GM12878 (cell line): ENCODE measurements around the gene NAV3. TPM values are rescaled to one million over a fixed set of nuclear protein-coding genes. Genes with fewer than 3 reads are reported as not detected.

Experiments used
- ATAC-seq: fragments of 200-7000 bp; cut with Tn5 transposase; 3 replicates; pipeline ENCODE4 v1.9.1; 2020; ENCODE audit warnings: mild to moderate bottlenecking, moderate library complexity
- BruUV-seq: library from RNA; stranded (reverse); fragments of 400-500 nt; replicated peaks from 2 replicates; lab custom pipeline; 2021; lab: Mats Ljungman, UMichigan
- CTCF ChIA-PET: fragments of 300-600 bp; sonication (Branson Sonifier 250); formaldehyde crosslinking; extraction: SDS; loops from one replicate; lab custom pipeline; 2021; ENCODE audit warnings: inconsistent platforms; lab: Yijun Ruan, JAX
- POLR2A ChIA-PET: fragments of 350-600 bp; formaldehyde crosslinking; extraction: SDS; loops from one replicate; lab custom pipeline; 2021; ENCODE audit warnings: inconsistent platforms; lab: Charles Lee
- RAD21 ChIA-PET: fragments of 300-600 bp; sonication (Branson Sonifier 250); formaldehyde crosslinking; loops from one replicate; lab custom pipeline; 2023; ENCODE audit warnings: antibody characterized with exemption; ENCODE audit not compliant: unreplicated experiment; lab: Charles Lee
- SMC1A ChIA-PET: fragments of 300-600 bp; sonication (Branson Sonifier 250); formaldehyde crosslinking; loops from one replicate; lab custom pipeline; 2023; ENCODE audit not compliant: unreplicated experiment, uncharacterized antibody; lab: Charles Lee
- DNase-seq: peaks from one replicate; pipeline ENCODE4 v3.0.0-alpha.2; 2011; ENCODE audit warnings: low read depth, low spot score
- FAIRE-seq: peaks from 3 replicates; lab custom pipeline; 2011; peaks lifted over from hg19 to GRCh38; lab: Jason Lieb, UNC
- H2AFZ ChIP-seq: 2 replicates; pipeline ENCODE4 v1.6.0; 2011; ENCODE audit warnings: low read depth, low read length, control low read depth; ENCODE audit not compliant: control insufficient read depth
- H3K27ac ChIP-seq: 2 replicates; pipeline ENCODE4 v1.5.1; 2011; ENCODE audit warnings: control low read depth; ENCODE audit not compliant: control insufficient read depth, insufficient read depth
- H3K27me3 ChIP-seq, 2 experiments: replicated peaks in 1 of 2; 2 replicates each; pipeline versions ENCODE4 v1.6.0 to v1.6.1; 2011; ENCODE audit warnings: low read length in 1 of 2; ENCODE audit not compliant: control insufficient read depth in 2 of 2, insufficient read depth in 2 of 2
- H3K36me3 ChIP-seq, 2 experiments: 2 replicates each; pipeline ENCODE4 v1.5.1; 2011; ENCODE audit warnings: low read length in 1 of 2; ENCODE audit not compliant: control insufficient read depth in 2 of 2, insufficient read depth in 2 of 2
- H3K4me1 ChIP-seq: 2 replicates; pipeline ENCODE4 v1.6.1; 2011; ENCODE audit warnings: mild to moderate bottlenecking, low read length, moderate library complexity, mixed read lengths; ENCODE audit not compliant: control insufficient read depth, insufficient read depth
- H3K4me2 ChIP-seq: 2 replicates; pipeline ENCODE4 v1.6.0; 2011; ENCODE audit warnings: control low read depth; ENCODE audit not compliant: control insufficient read depth, insufficient read depth
- H3K4me3 ChIP-seq: fragments of 200-600 bp; sonication (generic); 2 replicates; pipeline ENCODE4 v1.5.1; 2016
- H3K79me2 ChIP-seq: 2 replicates; pipeline ENCODE4 v1.6.0; 2011; ENCODE audit warnings: low read length; ENCODE audit not compliant: control insufficient read depth, insufficient read depth
- H3K9ac ChIP-seq: 2 replicates; pipeline ENCODE4 v1.8.0; 2011; ENCODE audit warnings: low read length, control low read depth, mixed read lengths; ENCODE audit not compliant: control insufficient read depth, insufficient read depth
- H3K9me3 ChIP-seq: replicated peaks from 3 replicates; pipeline ENCODE4 v1.5.1; 2011; ENCODE audit warnings: mild to moderate bottlenecking, low read length; ENCODE audit not compliant: control insufficient read depth, insufficient read depth
- H4K20me1 ChIP-seq: 2 replicates; pipeline ENCODE4 v1.6.0; 2011; ENCODE audit not compliant: control insufficient read depth, insufficient read depth
- ATF7 ChIP-seq: fragments of 450-650 bp; IDR thresholded peaks from 2 replicates; pipeline ENCODE4 v1.6.1; 2016; ENCODE audit warnings: low read depth, mild to moderate bottlenecking
- IKZF2 ChIP-seq, 2 experiments: fragments of 450-650 bp; IDR thresholded peaks; 2 replicates each; pipeline ENCODE4 v1.6.1; 2017; ENCODE audit warnings: mild to moderate bottlenecking in 2 of 2, moderate library complexity in 2 of 2
- MEF2A ChIP-seq: IDR thresholded peaks from 2 replicates; pipeline ENCODE4 v1.6.1; 2011; ENCODE audit warnings: low read depth, mild to moderate bottlenecking, low read length, moderate library complexity; ENCODE audit not compliant: insufficient read depth
- NFXL1 ChIP-seq: fragments of 450-650 bp; IDR thresholded peaks from 2 replicates; pipeline ENCODE4 v1.6.1; 2017; ENCODE audit warnings: antibody characterized with exemption, mild to moderate bottlenecking, borderline replicate concordance
- RFX5 ChIP-seq: IDR thresholded peaks from 2 replicates; pipeline ENCODE4 v1.6.1; 2011; ENCODE audit warnings: low read depth, low read length, improper control_type of control experiment
- RUNX3 ChIP-seq: IDR thresholded peaks from 2 replicates; pipeline ENCODE4 v1.6.1; 2012; ENCODE audit warnings: low read length, inconsistent platforms
- SIX5 ChIP-seq: IDR thresholded peaks from 2 replicates; pipeline ENCODE4 v1.6.1; 2011; ENCODE audit warnings: mild to moderate bottlenecking, low read depth, low read length, moderate library complexity; ENCODE audit not compliant: severe bottlenecking
- ZBED1 ChIP-seq: IDR thresholded peaks from 2 replicates; pipeline ENCODE4 v1.6.1; 2016; ENCODE audit warnings: borderline replicate concordance
- ZNF384 ChIP-seq: IDR thresholded peaks from 2 replicates; pipeline ENCODE4 v1.6.1; 2012; ENCODE audit warnings: low read depth, mild to moderate bottlenecking, low read length, improper control_type of control experiment, borderline replicate concordance
- WGBS: methylation state at CpG from one replicate; pipeline ENCODE4 v1.1.6; 2016; ENCODE audit warnings: low lambda C conversion rate; ENCODE audit not compliant: insufficient replicate concordance, insufficient coverage; ENCODE audit errors: missing lambda C conversion rate; 5-methylcytosine and 5-hydroxymethylcytosine counted together
- in situ Hi-C: fragments of 300-500 bp; cut with MboI; formaldehyde crosslinking; loops from 9 replicates; pipeline ENCODE4 v1.14.3; 2018; ENCODE audit warnings: mixed read lengths
- intact Hi-C: fragments of 100-400 bp; cut with micrococcal nuclease; formaldehyde crosslinking; loops from one replicate; pipeline ENCODE4 v1.14.2; 2022; ENCODE audit not compliant: unreplicated experiment
- polyA plus RNA-seq, 11 experiments: library from polyadenylated mRNA; depleted of rRNA in 4 of 11; unstranded in 6 of 11; stranded (reverse) in 5 of 11; fragments of >200 nt; fragmentation: Nextera tagmentation in 4 of 11; fragmentation: Illumina TruSeq in 1 of 11; extraction: Ambion mirVana in 4 of 11; extraction: Trizol in 1 of 11; gene quantifications; 1 replicate in 1 of 11; 2 replicates in 10 of 11; pipeline versions ENCODE4 v1.2.1 to v1.2.3, GENCODE V29; 2011 to 2016; ENCODE audit warnings: inconsistent platforms in 2 of 11, missing spikeins in 2 of 11, low read depth in 1 of 11
- total RNA-seq, 4 experiments: library from RNA; depleted of rRNA in 3 of 4; stranded (reverse); fragments of >200 nt in 3 of 4; fragmentation: Illumina TruSeq in 1 of 4; extraction: Trizol in 1 of 4; gene quantifications; 2 replicates each; pipeline versions ENCODE4 v1.2.1 to v1.2.3, GENCODE V29; 2013 to 2021
- TF ChIP-seq, protein P1 (sequence below): fragments of 450-650 bp; IDR thresholded peaks from 2 replicates; pipeline ENCODE4 v1.6.1; 2017; ENCODE audit warnings: mild to moderate bottlenecking
- TF ChIP-seq, protein P2 (sequence below): fragments of 450-650 bp; IDR thresholded peaks from 2 replicates; pipeline ENCODE4 v1.6.1; 2017; ENCODE audit warnings: antibody characterized with exemption, mild to moderate bottlenecking, moderate library complexity
- TF ChIP-seq, protein P3 (sequence below): IDR thresholded peaks from 2 replicates; pipeline ENCODE4 v1.6.1; 2011; ENCODE audit warnings: borderline replicate concordance, low read depth, mild to moderate bottlenecking, moderate library complexity, mixed read lengths, low read length; ENCODE audit not compliant: insufficient read depth; ENCODE audit errors: extremely low read length
- TF ChIP-seq, protein P4 (sequence below): fragments of 450-650 bp; IDR thresholded peaks from 2 replicates; pipeline ENCODE4 v1.6.1; 2018; ENCODE audit warnings: borderline replicate concordance, mild to moderate bottlenecking; ENCODE audit not compliant: partially characterized antibody

Gene NAV3
- total and polyA plus RNA-seq, 10 of the 15 experiments (the other 5 are each of a cell fraction or from before 2014, with no cell fraction given), result 0.05 to 0.51 (median 0.22) TPM; not detected in 1

DNA sequence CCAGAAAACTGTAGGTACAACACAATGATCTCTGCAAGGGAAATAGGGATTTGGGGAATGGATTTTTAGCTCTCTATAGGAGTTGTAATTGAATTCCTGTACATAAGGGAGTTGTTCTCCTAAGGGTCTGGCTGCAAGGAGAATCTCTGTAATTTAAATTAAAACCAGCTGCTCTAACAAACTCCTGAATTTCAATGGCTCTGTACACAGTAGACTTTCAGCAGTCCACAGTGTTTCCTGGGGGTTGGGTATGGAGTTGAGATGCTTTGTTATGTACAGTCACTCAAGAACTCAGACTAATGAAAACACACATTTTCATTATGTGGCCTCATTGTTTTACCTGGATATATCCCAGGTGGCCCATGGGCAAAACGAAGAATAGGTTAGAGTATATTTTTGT lies 93.2 kb downstream of the NAV3 start:
- intact Hi-C loops, result loop anchor here (10.0 kb wide), 2 partner anchors 109 to 879 kb away; no protein-coding TSS in a partner anchor
- TF ChIP-seq RFX5 (no peak), IKZF2 (IDR thresholded peaks at IDR 0.05) (no peak), RUNX3 (no peak), ZNF384 (no peak), SIX5 (no peak), ATF7 (no peak), ZBED1 (no peak), MEF2A (no peak), NFXL1 (no peak)
- TF ChIP-seq, protein P1, sequence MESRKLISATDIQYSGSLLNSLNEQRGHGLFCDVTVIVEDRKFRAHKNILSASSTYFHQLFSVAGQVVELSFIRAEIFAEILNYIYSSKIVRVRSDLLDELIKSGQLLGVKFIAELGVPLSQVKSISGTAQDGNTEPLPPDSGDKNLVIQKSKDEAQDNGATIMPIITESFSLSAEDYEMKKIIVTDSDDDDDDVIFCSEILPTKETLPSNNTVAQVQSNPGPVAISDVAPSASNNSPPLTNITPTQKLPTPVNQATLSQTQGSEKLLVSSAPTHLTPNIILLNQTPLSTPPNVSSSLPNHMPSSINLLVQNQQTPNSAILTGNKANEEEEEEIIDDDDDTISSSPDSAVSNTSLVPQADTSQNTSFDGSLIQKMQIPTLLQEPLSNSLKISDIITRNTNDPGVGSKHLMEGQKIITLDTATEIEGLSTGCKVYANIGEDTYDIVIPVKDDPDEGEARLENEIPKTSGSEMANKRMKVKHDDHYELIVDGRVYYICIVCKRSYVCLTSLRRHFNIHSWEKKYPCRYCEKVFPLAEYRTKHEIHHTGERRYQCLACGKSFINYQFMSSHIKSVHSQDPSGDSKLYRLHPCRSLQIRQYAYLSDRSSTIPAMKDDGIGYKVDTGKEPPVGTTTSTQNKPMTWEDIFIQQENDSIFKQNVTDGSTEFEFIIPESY, result no peak
- TF ChIP-seq, protein P2, sequence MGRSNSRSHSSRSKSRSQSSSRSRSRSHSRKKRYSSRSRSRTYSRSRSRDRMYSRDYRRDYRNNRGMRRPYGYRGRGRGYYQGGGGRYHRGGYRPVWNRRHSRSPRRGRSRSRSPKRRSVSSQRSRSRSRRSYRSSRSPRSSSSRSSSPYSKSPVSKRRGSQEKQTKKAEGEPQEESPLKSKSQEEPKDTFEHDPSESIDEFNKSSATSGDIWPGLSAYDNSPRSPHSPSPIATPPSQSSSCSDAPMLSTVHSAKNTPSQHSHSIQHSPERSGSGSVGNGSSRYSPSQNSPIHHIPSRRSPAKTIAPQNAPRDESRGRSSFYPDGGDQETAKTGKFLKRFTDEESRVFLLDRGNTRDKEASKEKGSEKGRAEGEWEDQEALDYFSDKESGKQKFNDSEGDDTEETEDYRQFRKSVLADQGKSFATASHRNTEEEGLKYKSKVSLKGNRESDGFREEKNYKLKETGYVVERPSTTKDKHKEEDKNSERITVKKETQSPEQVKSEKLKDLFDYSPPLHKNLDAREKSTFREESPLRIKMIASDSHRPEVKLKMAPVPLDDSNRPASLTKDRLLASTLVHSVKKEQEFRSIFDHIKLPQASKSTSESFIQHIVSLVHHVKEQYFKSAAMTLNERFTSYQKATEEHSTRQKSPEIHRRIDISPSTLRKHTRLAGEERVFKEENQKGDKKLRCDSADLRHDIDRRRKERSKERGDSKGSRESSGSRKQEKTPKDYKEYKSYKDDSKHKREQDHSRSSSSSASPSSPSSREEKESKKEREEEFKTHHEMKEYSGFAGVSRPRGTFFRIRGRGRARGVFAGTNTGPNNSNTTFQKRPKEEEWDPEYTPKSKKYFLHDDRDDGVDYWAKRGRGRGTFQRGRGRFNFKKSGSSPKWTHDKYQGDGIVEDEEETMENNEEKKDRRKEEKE, result no peak
- TF ChIP-seq, protein P3, sequence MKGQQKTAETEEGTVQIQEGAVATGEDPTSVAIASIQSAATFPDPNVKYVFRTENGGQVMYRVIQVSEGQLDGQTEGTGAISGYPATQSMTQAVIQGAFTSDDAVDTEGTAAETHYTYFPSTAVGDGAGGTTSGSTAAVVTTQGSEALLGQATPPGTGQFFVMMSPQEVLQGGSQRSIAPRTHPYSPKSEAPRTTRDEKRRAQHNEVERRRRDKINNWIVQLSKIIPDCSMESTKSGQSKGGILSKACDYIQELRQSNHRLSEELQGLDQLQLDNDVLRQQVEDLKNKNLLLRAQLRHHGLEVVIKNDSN, result no peak
- TF ChIP-seq, protein P4, sequence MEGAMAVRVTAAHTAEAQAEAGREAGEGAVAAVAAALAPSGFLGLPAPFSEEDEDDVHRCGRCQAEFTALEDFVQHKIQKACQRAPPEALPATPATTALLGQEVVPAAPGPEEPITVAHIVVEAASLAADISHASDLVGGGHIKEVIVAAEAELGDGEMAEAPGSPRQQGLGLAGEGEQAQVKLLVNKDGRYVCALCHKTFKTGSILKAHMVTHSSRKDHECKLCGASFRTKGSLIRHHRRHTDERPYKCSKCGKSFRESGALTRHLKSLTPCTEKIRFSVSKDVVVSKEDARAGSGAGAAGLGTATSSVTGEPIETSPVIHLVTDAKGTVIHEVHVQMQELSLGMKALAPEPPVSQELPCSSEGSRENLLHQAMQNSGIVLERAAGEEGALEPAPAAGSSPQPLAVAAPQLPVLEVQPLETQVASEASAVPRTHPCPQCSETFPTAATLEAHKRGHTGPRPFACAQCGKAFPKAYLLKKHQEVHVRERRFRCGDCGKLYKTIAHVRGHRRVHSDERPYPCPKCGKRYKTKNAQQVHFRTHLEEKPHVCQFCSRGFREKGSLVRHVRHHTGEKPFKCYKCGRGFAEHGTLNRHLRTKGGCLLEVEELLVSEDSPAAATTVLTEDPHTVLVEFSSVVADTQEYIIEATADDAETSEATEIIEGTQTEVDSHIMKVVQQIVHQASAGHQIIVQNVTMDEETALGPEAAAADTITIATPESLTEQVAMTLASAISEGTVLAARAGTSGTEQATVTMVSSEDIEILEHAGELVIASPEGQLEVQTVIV, result no peak

More for the DNA sequence above, 93.2 kb downstream of the NAV3 start:
- H3K4me2 ChIP-seq, result no peak overlapping the region
- ChIA-PET SMC1A (interaction anchor here (0.8 to 3.4 kb wide), 11 partner anchors 9 to 199 kb away, joined by 3 to 34 read pairs (median 4); no protein-coding TSS in a partner anchor), RAD21 (interaction anchor here (1.0 to 3.3 kb wide), 7 partner anchors 9 to 199 kb away, joined by 3 to 18 read pairs (median 4); no protein-coding TSS in a partner anchor), CTCF (interaction anchor here (0.6 to 5.3 kb wide), 14 partner anchors 9 to 281 kb away, joined by 3 to 50 read pairs (median 6); no protein-coding TSS in a partner anchor), POLR2A (no interaction called here)
- 0% methylated on average over 1 of the region's 1 CpG for WGBS
- no peak overlapping the region for H3K9ac ChIP-seq
- no peak for DNase-seq
- H3K27me3 ChIP-seq, result no peaks in the 10 kb centered on the region
- no TSS peak for BruUV-seq
- ATAC-seq, result no peak
- no peaks in the 10 kb centered on the region for H3K79me2 ChIP-seq
- no peak overlapping the region for H3K4me3 ChIP-seq
- FAIRE-seq, result no peak
- H3K4me1 ChIP-seq, result no peaks in the 10 kb centered on the region
- in situ Hi-C loops, result no loop called here
- H3K9me3 ChIP-seq, result no peaks in the 10 kb centered on the region
- H4K20me1 ChIP-seq, result no peaks in the 10 kb centered on the region
- no peaks in the 10 kb centered on the region for H3K36me3 ChIP-seq
- H3K27ac ChIP-seq, result no peak overlapping the region
- no peak overlapping the region for H2AFZ ChIP-seq
